HG03469 (cell line): ENCODE measurements around the gene EVX2.

ENCODE experiments used
- ATAC-seq: cut with Tn5 transposase; IDR thresholded peaks from one replicate; pipeline ENCODE4 v1.9.1; 2021; ENCODE audit warnings: mild to moderate bottlenecking, moderate library complexity, moderate number of reproducible peaks; ENCODE audit not compliant: unreplicated experiment

EVX2 gene

GRCh38 chr2:176083796-176084261 is at the start of gene EVX2:
TSS of gene EVX2 (minus strand) at chr2:176083962. CDS start at chr2:176083776, 186 bp downstream.
- ATAC-seq: no peak

DNA sequence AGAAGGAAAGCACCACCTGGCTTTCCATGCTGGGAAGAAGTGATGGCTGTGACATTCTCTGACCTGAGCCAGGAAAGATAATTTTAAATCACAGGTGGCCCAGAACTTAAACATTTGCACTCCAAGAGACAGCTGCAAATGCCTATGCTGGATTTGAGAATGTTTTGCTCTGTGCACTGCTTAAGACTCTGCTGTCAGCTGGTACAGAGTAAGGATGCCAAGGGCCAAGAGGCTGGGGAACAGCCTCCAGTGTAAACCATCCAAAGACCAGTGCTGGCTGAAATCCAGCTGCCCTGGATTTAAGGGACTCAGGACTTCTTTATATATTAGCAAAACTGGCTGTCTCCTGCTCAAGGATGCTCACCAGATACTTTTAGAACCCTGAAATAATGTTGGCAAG is 49.6 kb upstream of the EVX2 start:
- no peak for ATAC-seq

DNA sequence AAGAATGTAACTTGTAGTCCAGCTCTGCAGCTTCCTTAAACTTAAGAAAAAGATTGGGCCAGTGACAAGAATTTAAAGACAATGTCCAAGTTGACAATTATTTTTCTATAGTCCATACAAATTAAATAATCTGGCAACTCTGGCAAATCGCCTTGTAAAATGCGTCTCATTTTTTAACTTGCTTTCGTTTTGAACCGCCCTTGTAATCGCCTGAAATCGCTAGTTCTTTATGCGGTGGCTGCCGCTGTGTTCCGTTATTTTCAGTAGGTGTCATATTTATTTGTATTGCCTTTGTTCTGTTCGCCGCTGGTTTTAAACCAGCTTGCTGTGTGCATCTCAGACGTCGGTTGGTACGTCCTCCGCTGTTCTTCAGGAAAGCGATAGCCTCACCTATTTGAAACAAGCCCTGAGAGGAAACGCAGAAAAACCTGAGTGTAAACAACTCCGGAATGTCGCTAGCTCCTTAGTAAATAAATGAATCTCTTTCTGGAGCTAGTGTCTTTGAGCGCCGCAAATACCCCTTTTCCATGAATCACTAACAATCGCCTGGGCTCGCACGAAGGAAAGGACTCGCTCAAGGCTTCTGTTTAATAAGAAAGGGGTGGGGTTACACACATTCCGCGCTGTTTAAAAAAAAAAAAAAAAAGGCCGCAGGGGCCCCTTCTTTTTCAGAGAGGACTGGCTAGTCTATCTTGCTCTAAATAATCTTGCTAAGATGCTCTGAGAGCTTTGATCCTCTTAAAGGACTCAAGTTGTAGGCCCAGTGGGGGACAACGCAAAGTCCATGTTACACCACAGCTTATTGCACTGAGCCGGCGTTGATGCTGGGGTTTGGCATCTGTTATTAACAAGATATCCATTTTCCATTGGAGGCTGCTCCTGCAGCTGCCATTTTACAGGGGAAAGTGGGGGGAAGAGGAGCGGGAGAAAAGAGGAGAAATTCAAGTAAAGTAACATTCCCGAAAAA is 48.7 kb upstream of the EVX2 start:
- no peak for ATAC-seq

DNA sequence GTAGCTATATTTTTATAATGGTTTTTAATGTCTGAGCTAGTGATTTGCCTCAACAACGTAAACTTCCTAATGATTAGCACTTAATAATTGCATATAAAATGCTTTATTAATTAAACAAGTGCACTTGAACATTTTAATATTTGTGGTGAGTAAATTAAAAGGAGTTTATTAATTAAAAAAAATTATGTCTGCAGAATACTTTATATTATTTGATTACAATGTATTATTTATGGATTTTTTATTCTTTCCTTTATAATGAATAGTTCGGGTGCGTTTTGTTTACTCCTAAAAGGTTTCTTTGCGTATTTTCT is 48.0 kb upstream of the EVX2 start:
- no peak for ATAC-seq

GRCh38 chr2:176130957-176131847 is 47.4 kb upstream of the EVX2 start:
- ATAC-seq: no peak

DNA sequence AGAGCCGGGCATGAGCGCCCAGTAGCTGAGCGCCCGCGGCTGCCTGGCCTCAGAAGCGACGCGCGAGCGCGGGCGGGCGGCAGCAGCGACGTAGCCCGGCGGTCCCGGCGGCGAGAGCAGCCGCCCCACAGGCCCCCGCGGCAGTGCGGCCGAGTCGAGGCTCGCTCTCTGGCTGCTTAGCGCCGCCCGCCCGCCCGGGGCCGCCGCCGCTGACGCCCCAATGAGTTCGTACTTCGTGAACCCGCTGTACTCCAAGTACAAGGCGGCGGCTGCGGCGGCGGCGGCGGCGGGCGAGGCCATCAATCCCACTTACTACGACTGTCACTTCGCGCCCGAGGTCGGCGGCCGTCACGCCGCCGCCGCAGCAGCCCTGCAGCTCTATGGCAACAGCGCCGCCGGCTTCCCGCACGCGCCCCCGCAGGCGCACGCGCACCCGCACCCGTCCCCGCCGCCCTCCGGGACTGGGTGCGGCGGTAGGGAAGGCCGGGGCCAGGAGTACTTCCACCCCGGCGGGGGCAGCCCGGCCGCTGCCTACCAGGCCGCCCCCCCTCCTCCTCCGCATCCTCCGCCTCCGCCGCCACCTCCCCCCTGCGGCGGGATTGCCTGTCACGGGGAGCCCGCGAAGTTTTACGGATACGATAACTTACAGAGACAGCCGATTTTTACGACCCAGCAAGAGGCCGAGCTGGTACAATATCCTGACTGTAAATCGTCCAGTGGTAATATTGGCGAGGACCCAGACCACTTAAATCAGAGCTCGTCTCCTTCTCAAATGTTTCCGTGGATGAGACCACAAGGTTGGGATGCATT is 46.6 kb upstream of the EVX2 start:
- no peak for ATAC-seq

DNA sequence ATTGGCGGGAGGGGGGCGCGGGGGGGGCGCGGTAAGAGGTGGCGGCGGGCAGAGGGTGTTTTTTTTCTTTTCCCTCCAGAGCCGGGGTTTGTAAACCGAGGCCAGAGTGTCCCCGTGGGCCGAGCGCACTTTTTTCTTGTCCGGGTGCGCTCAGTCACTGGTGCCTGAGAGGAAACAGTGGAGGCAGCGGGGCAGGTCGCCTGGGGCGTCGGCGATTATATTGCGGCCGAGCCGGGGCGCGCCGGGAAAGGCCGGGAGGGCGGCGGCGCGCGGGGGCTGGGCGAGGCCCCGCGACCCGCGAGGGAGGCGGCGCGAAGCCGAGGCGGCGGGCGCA is 46.0 kb upstream of the EVX2 start:
- no peak for ATAC-seq

DNA sequence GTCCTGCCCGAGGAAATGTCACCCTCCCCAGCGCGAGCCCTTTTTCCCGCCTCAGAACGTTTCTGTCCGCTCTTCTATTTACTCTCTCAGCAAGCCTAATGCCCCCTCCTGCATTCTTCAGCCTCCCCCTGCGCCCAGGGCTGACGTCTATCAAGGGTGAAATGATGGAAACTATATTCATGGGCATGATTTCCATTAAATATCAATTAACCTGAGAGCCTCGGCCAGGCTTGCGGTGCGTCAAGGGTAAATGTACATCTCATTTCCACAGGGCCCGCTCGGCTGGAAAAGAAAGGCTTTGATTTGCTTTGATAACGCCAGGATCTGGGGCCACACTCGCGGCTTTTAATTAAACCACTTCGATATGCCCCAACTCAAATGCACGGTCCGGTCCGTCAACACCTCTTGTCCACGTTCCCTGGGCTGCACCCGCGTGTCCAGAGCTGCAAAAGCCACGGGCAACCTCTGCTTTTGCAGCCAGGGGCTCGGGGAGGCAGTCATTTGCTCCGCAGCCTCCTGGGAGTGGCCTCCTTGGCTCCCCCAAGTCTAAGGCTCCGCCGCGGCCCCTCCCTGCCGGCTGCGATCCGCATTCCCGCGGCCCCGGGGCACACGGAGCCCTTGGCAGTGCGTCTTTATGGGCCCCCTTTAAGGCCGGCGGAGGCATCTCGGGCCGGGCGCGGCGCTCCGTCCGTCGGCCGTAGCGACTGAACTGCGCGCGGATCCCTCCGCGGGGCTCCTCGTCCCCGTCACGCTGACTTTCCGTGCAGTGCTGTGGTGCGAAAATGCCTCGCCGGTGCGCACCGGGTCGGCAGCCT is 45.4 kb upstream of the EVX2 start, which contains the start of gene HOXD8:
Gene HOXD8 (plus strand): TSS at position 724 of the 815 bp plus-strand sequence. CDS start 662 bp downstream, outside the sequence.
- no peak for ATAC-seq

- no peak for ATAC-seq
Observed at GRCh38 chr2:176128172-176128981, 44.6 kb upstream of the EVX2 start.

- ATAC-seq: no peak
Observed at GRCh38 chr2:176127774-176128072, 44.0 kb upstream of the EVX2 start.

GRCh38 chr2:176126929-176127773 is 43.4 kb upstream of the EVX2 start:
- no peak for ATAC-seq

- ATAC-seq: no peak
Observed at GRCh38 chr2:176125772-176126054, 42.0 kb upstream of the EVX2 start.

- ATAC-seq: no peak
Observed at GRCh38 chr2:176124947-176125771, 41.4 kb upstream of the EVX2 start.

DNA sequence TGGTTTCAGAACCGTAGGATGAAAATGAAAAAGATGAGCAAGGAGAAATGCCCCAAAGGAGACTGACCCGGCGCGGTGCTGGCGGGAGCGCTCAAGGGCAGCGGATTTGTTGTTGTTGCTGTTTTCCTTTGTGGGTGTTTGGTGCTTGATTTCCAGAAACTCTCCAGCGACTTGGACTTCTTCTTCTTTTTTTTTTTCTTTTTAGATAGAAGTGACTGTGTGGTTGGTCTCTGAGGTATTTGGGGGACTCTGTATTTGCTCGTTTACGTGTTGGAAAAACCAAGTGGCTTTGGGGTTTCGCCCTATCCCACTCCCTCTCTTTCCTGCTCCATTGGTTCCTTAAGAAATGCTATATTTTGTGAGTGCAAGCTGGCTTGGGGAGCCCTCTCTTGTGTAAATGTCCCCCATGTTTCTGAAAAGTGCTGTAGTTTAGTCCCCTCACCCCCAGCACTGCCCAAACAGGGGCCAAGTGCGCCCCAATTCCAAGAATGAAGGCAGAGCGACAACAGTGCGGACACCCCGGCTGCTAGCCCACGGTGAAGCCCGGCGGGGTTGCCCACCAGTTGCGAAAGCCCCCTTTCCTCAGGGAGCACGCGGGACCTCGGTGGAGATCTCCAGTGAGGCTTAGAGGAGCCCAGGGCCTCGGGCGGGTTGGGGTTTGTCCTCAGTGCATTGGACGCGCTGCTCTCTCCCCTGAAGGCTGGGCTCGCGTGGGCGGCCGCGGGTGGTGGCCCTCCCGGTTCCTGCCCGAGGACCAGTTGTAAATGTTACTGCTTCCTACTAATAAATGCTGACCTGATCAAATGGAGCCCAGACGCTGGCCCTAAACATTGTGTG is 40.6 kb upstream of the EVX2 start:
- no peak for ATAC-seq

DNA sequence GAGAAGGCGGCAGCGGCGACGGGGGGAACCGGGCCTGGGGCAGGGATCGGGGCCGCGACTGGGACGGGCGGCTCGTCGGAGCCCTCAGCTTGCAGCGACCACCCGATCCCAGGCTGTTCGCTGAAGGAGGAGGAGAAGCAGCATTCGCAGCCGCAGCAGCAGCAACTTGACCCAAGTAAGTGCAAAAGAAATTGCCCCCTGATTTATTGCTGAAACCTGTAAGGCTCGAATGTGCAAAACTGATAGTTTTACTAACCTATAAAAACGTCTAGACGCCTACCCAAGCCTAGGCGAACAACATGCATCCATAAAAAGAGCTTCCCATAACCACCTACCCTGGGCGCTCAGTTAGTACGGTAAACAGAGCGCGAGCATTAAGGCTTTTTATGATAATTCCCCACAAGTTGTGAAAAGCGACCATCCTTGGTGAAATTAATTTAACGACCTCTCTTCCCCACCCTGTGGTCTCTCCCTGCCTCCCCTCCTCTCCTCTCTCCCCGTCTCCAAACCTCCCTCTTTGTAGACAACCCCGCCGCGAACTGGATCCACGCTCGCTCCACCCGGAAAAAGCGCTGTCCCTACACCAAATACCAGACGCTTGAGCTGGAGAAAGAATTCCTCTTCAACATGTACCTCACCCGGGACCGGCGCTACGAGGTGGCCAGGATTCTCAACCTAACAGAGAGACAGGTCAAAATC is 39.8 kb upstream of the EVX2 start:
- no peak for ATAC-seq

- no peak for ATAC-seq
Observed at GRCh38 chr2:176122683-176123410, 39.1 kb upstream of the EVX2 start, which contains the start of gene HOXD9. TSS of gene HOXD9 (plus strand) at chr2:176122719. CDS start at chr2:176122769, 50 bp downstream.
